ENCODE data around the gene NUP93.

NUP93 gene

GRCh38 chr16:56815721-56816120 is 85.8 kb downstream of the NUP93 start:
- DNase-seq (ENCODE audit: low read depth in 3 of 3): no peak

GRCh38 chr16:56817056-56817455 is 87.1 kb downstream of the NUP93 start:
- no peak for DNase-seq (ENCODE audit: low read depth in 3 of 3)

- DNase-seq (ENCODE audit: low read depth in 3 of 3): no peak
Measured at GRCh38 chr16:56817938-56818337, 88.0 kb downstream of the NUP93 start.

GRCh38 chr16:56823081-56823733 is 93.3 kb downstream of the NUP93 start:
- no peak for DNase-seq (ENCODE audit: low read depth in 3 of 3)

- no peak for DNase-seq (ENCODE audit: low read depth in 3 of 3)
Measured at GRCh38 chr16:56824331-56824730, 94.4 kb downstream of the NUP93 start.

GRCh38 chr16:56824804-56825203 is 94.9 kb downstream of the NUP93 start:
- DNase-seq (ENCODE audit: low read depth in 3 of 3): no peak

- DNase-seq (ENCODE audit: low read depth in 3 of 3): no peak
Measured at GRCh38 chr16:56825826-56826225, 95.9 kb downstream of the NUP93 start.

GRCh38 chr16:56828647-56829046 is 98.7 kb downstream of the NUP93 start:
- DNase-seq (ENCODE audit: low read depth in 3 of 3): no peak

GRCh38 chr16:56830669-56831068 is 100.7 kb downstream of the NUP93 start:
- no peak for DNase-seq (ENCODE audit: low read depth in 3 of 3)

GRCh38 chr16:56832768-56833167 is 102.8 kb downstream of the NUP93 start:
- no peak for DNase-seq (ENCODE audit: low read depth in 3 of 3)

- DNase-seq (ENCODE audit: low read depth in 3 of 3): no peak
Measured at GRCh38 chr16:56833243-56833970, 103.5 kb downstream of the NUP93 start.

GRCh38 chr16:56835320-56835719 is 105.4 kb downstream of the NUP93 start:
- no peak for DNase-seq (ENCODE audit: low read depth in 3 of 3)

- DNase-seq (ENCODE audit: low read depth in 3 of 3): no peak
Measured at GRCh38 chr16:56836410-56837230, 106.7 kb downstream of the NUP93 start.

- DNase-seq (ENCODE audit: low read depth in 3 of 3): no peak
Measured at GRCh38 chr16:56838622-56839337, 108.9 kb downstream of the NUP93 start.

- DNase-seq (ENCODE audit: low read depth in 3 of 3): no peak
Measured at GRCh38 chr16:56841233-56841632, 111.3 kb downstream of the NUP93 start.

- no peak for DNase-seq (ENCODE audit: low read depth in 3 of 3)
Measured at GRCh38 chr16:56841659-56842058, 111.7 kb downstream of the NUP93 start.

GRCh38 chr16:56842133-56842532 is 112.2 kb downstream of the NUP93 start:
- DNase-seq (ENCODE audit: low read depth in 3 of 3): no peak

- no peak for DNase-seq (ENCODE audit: low read depth in 3 of 3)
Measured at GRCh38 chr16:56844056-56844455, 114.1 kb downstream of the NUP93 start.

GRCh38 chr16:56847173-56847910 is 117.4 kb downstream of the NUP93 start:
- DNase-seq (ENCODE audit: low read depth in 3 of 3): no peak

GRCh38 chr16:56848029-56848936 is 118.4 kb downstream of the NUP93 start:
- DNase-seq (ENCODE audit: low read depth in 3 of 3): no peak
